SK-N-SH (cell line): ENCODE data around the gene CASP4. TPM values are rescaled to one million over a fixed set of nuclear protein-coding genes. Genes with fewer than 3 reads are reported as not detected.

Source experiments
- CTCF ChIA-PET: fragments of 300-600, 350-600 bp; formaldehyde crosslinking; extraction: SDS; loops from one replicate; lab custom pipeline; 2021; lab: Yijun Ruan, JAX
- POLR2A ChIA-PET: fragments of 350-600 bp; sonication (Branson Sonifier 250); formaldehyde crosslinking; extraction: SDS; loops from one replicate; lab custom pipeline; 2020; ENCODE audit warnings: antibody characterized with exemption, inconsistent platforms; lab: Yijun Ruan, JAX
- DNase-seq: peaks from one replicate; pipeline ENCODE4 v3.0.0; 2012
- H2AFZ ChIP-seq: fragments of 200-600 bp; sonication (generic); 2 replicates; pipeline ENCODE4 v1.8.1; 2016; ENCODE audit warnings: antibody characterized with exemption, mild to moderate bottlenecking, low read depth
- H3F3A ChIP-seq: fragments of 200-600 bp; sonication (generic); replicated peaks from 2 replicates; pipeline ENCODE3; 2016; ENCODE audit warnings: antibody characterized with exemption, mild to moderate bottlenecking; ENCODE audit not compliant: insufficient read depth
- H3K27ac ChIP-seq, 2 experiments: fragments of 200-500 bp in 1 of 2; fragments of 200-600 bp in 1 of 2; sonication (Bioruptor generic) in 1 of 2; sonication (generic), shearing (Covaris generic) in 1 of 2; 2 replicates each; pipeline versions ENCODE4 v1.5.1 to v1.6.1; 2014 to 2016; ENCODE audit warnings: low read depth in 2 of 2, inconsistent platforms in 1 of 2, low read length in 1 of 2, mild to moderate bottlenecking in 1 of 2, mixed read lengths in 1 of 2
- H3K27me3 ChIP-seq: fragments of 200-600 bp; sonication (generic), shearing (Covaris generic); 2 replicates; pipeline ENCODE4 v1.6.1; 2016; ENCODE audit warnings: mixed run types; ENCODE audit not compliant: insufficient read depth
- H3K36me3 ChIP-seq, 2 experiments: fragments of 200-500 bp in 1 of 2; fragments of 200-600 bp in 1 of 2; sonication (Bioruptor generic) in 1 of 2; sonication (generic) in 1 of 2; replicated peaks in 1 of 2; 2 replicates each; pipeline versions ENCODE3 to v1.5.1; 2014 to 2016; ENCODE audit warnings: low read length in 1 of 2, mild to moderate bottlenecking in 1 of 2; ENCODE audit not compliant: insufficient read depth in 2 of 2, control insufficient read depth in 1 of 2
- H3K4me1 ChIP-seq, 2 experiments: fragments of 200-500 bp in 1 of 2; fragments of 200-600 bp in 1 of 2; sonication (Bioruptor generic) in 1 of 2; sonication (generic), shearing (Covaris generic) in 1 of 2; 2 replicates each; pipeline versions ENCODE4 v1.5.1 to v1.6.1; 2014 to 2016; ENCODE audit warnings: low read depth in 1 of 2, low read length in 1 of 2, mixed run types in 1 of 2; ENCODE audit not compliant: insufficient read depth in 2 of 2, control insufficient read depth in 1 of 2
- H3K4me2 ChIP-seq: fragments of 200-600 bp; sonication (generic), shearing (Covaris generic); 2 replicates; pipeline ENCODE4 v1.6.1; 2017; ENCODE audit warnings: mixed run types
- H3K4me3 ChIP-seq, 2 experiments: fragments of 200-500 bp in 1 of 2; fragments of 200-600 bp in 1 of 2; sonication (Bioruptor generic) in 1 of 2; sonication (generic), shearing (Covaris generic) in 1 of 2; 2 replicates each; pipeline versions ENCODE4 v1.5.1 to v1.8.1; 2014 to 2016; ENCODE audit warnings: low read depth in 2 of 2, inconsistent platforms in 1 of 2, low read length in 1 of 2, mild to moderate bottlenecking in 1 of 2, mixed read lengths in 1 of 2, moderate library complexity in 1 of 2
- H3K79me2 ChIP-seq: fragments of 200-600 bp; sonication (generic); 2 replicates; pipeline ENCODE4 v1.8.1; 2017; ENCODE audit warnings: mild to moderate bottlenecking; ENCODE audit not compliant: insufficient read depth
- H3K9ac ChIP-seq: fragments of 200-600 bp; sonication (generic); 2 replicates; pipeline ENCODE4 v1.6.1; 2017; ENCODE audit warnings: mixed run types
- H3K9me2 ChIP-seq: fragments of 200-600 bp; sonication (generic); 2 replicates; pipeline ENCODE4 v1.6.1; 2017; ENCODE audit warnings: mixed run types
- H3K9me3 ChIP-seq: fragments of 200-600 bp; sonication (generic); 2 replicates; pipeline ENCODE4 v1.6.1; 2017; ENCODE audit warnings: mixed run types, mild to moderate bottlenecking, moderate library complexity
- H4K20me1 ChIP-seq: fragments of 200-600 bp; sonication (generic); 2 replicates; pipeline ENCODE4 v1.6.1; 2017; ENCODE audit warnings: mild to moderate bottlenecking, mixed run types; ENCODE audit not compliant: insufficient read depth
- CTCF ChIP-seq: fragments of 200-600 bp; sonication (generic); IDR thresholded peaks from 2 replicates; pipeline ENCODE4 v1.6.1; 2017; ENCODE audit warnings: antibody characterized with exemption, mild to moderate bottlenecking, moderate library complexity
- EP300 ChIP-seq, 2 experiments: IDR thresholded peaks; 2 replicates each; pipeline versions ENCODE4 v1.4.0 to v1.6.1; 2012; ENCODE audit warnings: borderline replicate concordance in 1 of 2, low read depth in 1 of 2, low read length in 1 of 2
- EZH2phosphoT487 ChIP-seq: fragments of 200-600 bp; sonication (generic); IDR thresholded peaks from 2 replicates; pipeline ENCODE4 v1.6.1; 2017; ENCODE audit warnings: low read depth, mixed run types, mild to moderate bottlenecking, antibody characterized with exemption, moderate library complexity, borderline replicate concordance
- FOXM1 ChIP-seq: IDR thresholded peaks from 2 replicates; pipeline ENCODE4 v1.4.0; 2012; ENCODE audit warnings: low read depth, mild to moderate bottlenecking
- NFIC ChIP-seq: IDR thresholded peaks from 2 replicates; pipeline ENCODE4 v1.4.0; 2012; ENCODE audit warnings: borderline replicate concordance
- REST ChIP-seq: IDR thresholded peaks from 2 replicates; pipeline ENCODE4 v1.6.1; 2012; ENCODE audit warnings: mild to moderate bottlenecking, low read depth, low read length, moderate library complexity
- TCF12 ChIP-seq: IDR thresholded peaks from 2 replicates; pipeline ENCODE4 v1.4.0; 2012
- TEAD4 ChIP-seq: IDR thresholded peaks from 2 replicates; pipeline ENCODE4 v1.4.0; 2012; ENCODE audit warnings: mild to moderate bottlenecking, borderline replicate concordance; ENCODE audit not compliant: insufficient read depth
- ZBTB33 ChIP-seq: IDR thresholded peaks from 2 replicates; pipeline ENCODE4 v1.4.0; 2012; ENCODE audit warnings: low read depth, borderline replicate concordance
- WGBS: methylation state at CpG from one replicate; pipeline ENCODE4 v1.1.6; 2017; ENCODE audit warnings: low lambda C conversion rate; 5-methylcytosine and 5-hydroxymethylcytosine counted together
- polyA plus RNA-seq, 3 experiments: library from polyadenylated mRNA; depleted of rRNA; stranded (reverse); fragments of >200 nt; gene quantifications; 2 replicates each; pipeline ENCODE4 v1.2.3, GENCODE V29; 2012

CASP4 gene
- polyA plus RNA-seq, 1 of the 3 experiments (the other 2 are of a cell fraction), result 9.1 TPM

GRCh38 chr11:104918113-104918824 is 50.1 kb downstream of the CASP4 start:
- 63% methylated on average over 6 of the region's 6 CpGs for WGBS

More at GRCh38 chr11:104918113-104918824, 50.1 kb downstream of the CASP4 start:
- H3K9ac ChIP-seq, result no peak overlapping the region
- CTCF ChIA-PET, result no interaction called here
- H3K27me3 ChIP-seq, result no peaks in the 10 kb centered on the region
- peak overlapping the region; percentile 24; the same call in 1 of the 2 replicates for H2AFZ ChIP-seq
- no peaks in the 10 kb centered on the region for H3K9me2 ChIP-seq
- TF ChIP-seq REST, result no peak
- no peak for TF ChIP-seq EZH2phosphoT487
- no peak for TF ChIP-seq EP300 (IDR thresholded peaks at IDR 0.05; ENCODE audit: borderline replicate concordance in 1 of 2, low read depth in 1 of 2, low read length in 1 of 2)
- TF ChIP-seq NFIC, result no peak
- TF ChIP-seq FOXM1, result no peak
- TF ChIP-seq ZBTB33, result no peak
- no peak for TF ChIP-seq TEAD4
- no peak for TF ChIP-seq TCF12
- no peak for TF ChIP-seq CTCF
- POLR2A ChIA-PET, result no interaction called here
- no peak for DNase-seq
- no peaks in the 10 kb centered on the region for H3K36me3 ChIP-seq
- H4K20me1 ChIP-seq, result no peaks in the 10 kb centered on the region
- peak overlapping the region in 1 of 2 experiments; percentile 15; a peak in 1 of 4 replicates for H3K27ac ChIP-seq
- H3K4me3 ChIP-seq, result no peak overlapping the region; a peak in 2 of 4 replicates
- H3K4me2 ChIP-seq, result peak overlapping the region; percentile 60
- no peaks in the 10 kb centered on the region for H3F3A ChIP-seq
- no peaks in the 10 kb centered on the region for H3K9me3 ChIP-seq
- no peaks in the 10 kb centered on the region for H3K4me1 ChIP-seq
- no peaks in the 10 kb centered on the region for H3K79me2 ChIP-seq
